Measurements from ENCODE around the gene TGM4.

TGM4 gene

GRCh38 chr3:44874308-44874707 lies at the start of gene TGM4:
Gene TGM4, plus strand, starts transcription at chr3:44874608. Its CDS starts 71 bp downstream, at chr3:44874679.
- Histone ChIP-seq H3K27me3 (replicated peaks; ENCODE audit: control insufficient read depth, insufficient read depth, low read length) (no peaks in the 10 kb centered on the region), H3K36me3 (ENCODE audit: control insufficient read depth, insufficient read depth, low read length) (no peaks in the 10 kb centered on the region), H3K4me3 (replicated peaks; ENCODE audit: low read depth, low read length) (no peak within 1 kb of the TSS)
- TF ChIP-seq, protein P1, sequence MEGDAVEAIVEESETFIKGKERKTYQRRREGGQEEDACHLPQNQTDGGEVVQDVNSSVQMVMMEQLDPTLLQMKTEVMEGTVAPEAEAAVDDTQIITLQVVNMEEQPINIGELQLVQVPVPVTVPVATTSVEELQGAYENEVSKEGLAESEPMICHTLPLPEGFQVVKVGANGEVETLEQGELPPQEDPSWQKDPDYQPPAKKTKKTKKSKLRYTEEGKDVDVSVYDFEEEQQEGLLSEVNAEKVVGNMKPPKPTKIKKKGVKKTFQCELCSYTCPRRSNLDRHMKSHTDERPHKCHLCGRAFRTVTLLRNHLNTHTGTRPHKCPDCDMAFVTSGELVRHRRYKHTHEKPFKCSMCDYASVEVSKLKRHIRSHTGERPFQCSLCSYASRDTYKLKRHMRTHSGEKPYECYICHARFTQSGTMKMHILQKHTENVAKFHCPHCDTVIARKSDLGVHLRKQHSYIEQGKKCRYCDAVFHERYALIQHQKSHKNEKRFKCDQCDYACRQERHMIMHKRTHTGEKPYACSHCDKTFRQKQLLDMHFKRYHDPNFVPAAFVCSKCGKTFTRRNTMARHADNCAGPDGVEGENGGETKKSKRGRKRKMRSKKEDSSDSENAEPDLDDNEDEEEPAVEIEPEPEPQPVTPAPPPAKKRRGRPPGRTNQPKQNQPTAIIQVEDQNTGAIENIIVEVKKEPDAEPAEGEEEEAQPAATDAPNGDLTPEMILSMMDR (IDR thresholded peaks at IDR 0.05; ENCODE audit: insufficient read depth, low read length, poor library complexity, severe bottlenecking) = no peak
- no peak for DNase-seq (ENCODE audit: extremely low read depth, insufficient read length)

DNA sequence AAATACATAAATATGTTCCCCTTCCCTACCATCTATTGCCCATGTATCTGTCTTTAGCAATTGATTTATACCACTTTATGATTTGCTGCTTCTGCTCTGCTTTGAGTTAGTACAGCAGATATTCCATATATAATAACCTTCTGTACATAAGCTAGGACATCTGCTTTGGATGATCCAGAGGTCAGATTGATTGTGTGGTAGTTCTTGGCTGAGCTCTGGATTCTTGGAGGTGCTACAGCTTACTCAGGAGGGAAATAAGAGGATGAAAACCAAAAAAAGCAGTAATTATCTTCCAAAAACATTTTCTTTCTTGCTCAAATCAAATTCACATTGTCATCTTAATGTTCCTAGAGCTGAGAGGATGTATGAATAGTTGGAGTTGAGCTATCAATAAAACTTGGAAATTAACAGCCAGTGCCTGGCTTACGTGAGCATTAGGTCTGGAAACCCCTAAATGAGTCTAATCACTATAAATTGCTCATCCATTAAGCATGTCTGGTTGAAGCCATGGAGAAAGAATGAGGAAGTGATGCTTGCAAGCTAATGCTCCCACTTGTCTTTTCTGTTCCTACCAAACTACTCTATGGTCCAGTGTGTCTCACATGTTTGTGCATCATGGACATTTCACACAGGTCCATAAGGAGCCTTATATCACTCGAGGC lies 49.0 kb upstream of the TGM4 start:
- no peak for DNase-seq (ENCODE audit: extremely low read depth, insufficient read length)
- TF ChIP-seq, protein P1 (IDR thresholded peaks at IDR 0.05; ENCODE audit: insufficient read depth, low read length, poor library complexity, severe bottlenecking) = no peak
- Histone ChIP-seq H3K27me3 (replicated peaks; ENCODE audit: control insufficient read depth, insufficient read depth, low read length) (no peaks in the 10 kb centered on the region), H3K4me3 (replicated peaks; ENCODE audit: low read depth, low read length) (no peak overlapping the region), H3K36me3 (ENCODE audit: control insufficient read depth, insufficient read depth, low read length) (peaks cover 1% of the 10 kb centered on the region; the same call in 1 of the 2 replicates)

- no peak overlapping the region for H3K4me3 ChIP-seq (replicated peaks; ENCODE audit: low read depth, low read length)
- no peaks in the 10 kb centered on the region for H3K27me3 ChIP-seq (replicated peaks; ENCODE audit: control insufficient read depth, insufficient read depth, low read length)
- TF ChIP-seq, protein P1 (IDR thresholded peaks at IDR 0.05; ENCODE audit: insufficient read depth, low read length, poor library complexity, severe bottlenecking) = no peak
- peaks cover 3% of the 10 kb centered on the region; the same call in 1 of the 2 replicates for H3K36me3 ChIP-seq (ENCODE audit: control insufficient read depth, insufficient read depth, low read length)
- DNase-seq (ENCODE audit: extremely low read depth, insufficient read length) = no peak
Measured at GRCh38 chr3:44827196-44827595, 47.2 kb upstream of the TGM4 start.

- TF ChIP-seq, protein P1 (IDR thresholded peaks at IDR 0.05; ENCODE audit: insufficient read depth, low read length, poor library complexity, severe bottlenecking) = no peak
- Histone ChIP-seq H3K36me3 (ENCODE audit: control insufficient read depth, insufficient read depth, low read length) (peaks cover 3% of the 10 kb centered on the region), H3K4me3 (replicated peaks; ENCODE audit: low read depth, low read length) (no peak overlapping the region), H3K27me3 (replicated peaks; ENCODE audit: control insufficient read depth, insufficient read depth, low read length) (no peaks in the 10 kb centered on the region)
- DNase-seq (ENCODE audit: extremely low read depth, insufficient read length) = no peak
Measured at GRCh38 chr3:44831232-44831631, 43.2 kb upstream of the TGM4 start.

- H3K27me3 ChIP-seq (replicated peaks; ENCODE audit: control insufficient read depth, insufficient read depth, low read length) = no peaks in the 10 kb centered on the region
- no peak overlapping the region for H3K4me3 ChIP-seq (replicated peaks; ENCODE audit: low read depth, low read length)
- TF ChIP-seq, protein P1 (IDR thresholded peaks at IDR 0.05; ENCODE audit: insufficient read depth, low read length, poor library complexity, severe bottlenecking) = no peak
- H3K36me3 ChIP-seq (ENCODE audit: control insufficient read depth, insufficient read depth, low read length) = peaks cover 1% of the 10 kb centered on the region
- no peak for DNase-seq (ENCODE audit: extremely low read depth, insufficient read length)
Measured at GRCh38 chr3:44832032-44832431, 42.4 kb upstream of the TGM4 start.
